GM21529 (cell line): ENCODE results near the gene ADARB1.

ENCODE experiments used
- ATAC-seq: cut with Tn5 transposase; IDR thresholded peaks from one replicate; pipeline ENCODE4 v1.9.1; 2021; ENCODE audit not compliant: unreplicated experiment

Gene ADARB1

GRCh38 chr21:45039317-45040156, 34.8 kb upstream of the ADARB1 start:
- ATAC-seq: no peak

- ATAC-seq: no peak
Measured at GRCh38 chr21:45040157-45040711, 34.1 kb upstream of the ADARB1 start.

GRCh38 chr21:45040739-45041138, 33.6 kb upstream of the ADARB1 start:
- no peak for ATAC-seq

GRCh38 chr21:45041351-45041805, 33.0 kb upstream of the ADARB1 start:
- no peak for ATAC-seq

- no peak for ATAC-seq
Measured at GRCh38 chr21:45041984-45042663, 32.3 kb upstream of the ADARB1 start.

GRCh38 chr21:45042664-45043161, 31.7 kb upstream of the ADARB1 start:
- ATAC-seq: no peak

- no peak for ATAC-seq
Measured at GRCh38 chr21:45043541-45044020, 30.8 kb upstream of the ADARB1 start.

- no peak for ATAC-seq
Measured at GRCh38 chr21:45045481-45045880, 28.9 kb upstream of the ADARB1 start.

- no peak for ATAC-seq
Measured at GRCh38 chr21:45047257-45047656, 27.1 kb upstream of the ADARB1 start.

GRCh38 chr21:45048026-45048698, 26.2 kb upstream of the ADARB1 start:
- ATAC-seq: no peak

GRCh38 chr21:45048968-45049367, 25.4 kb upstream of the ADARB1 start:
- ATAC-seq: no peak

GRCh38 chr21:45049714-45050344, 24.6 kb upstream of the ADARB1 start:
- ATAC-seq: no peak

GRCh38 chr21:45050345-45050796, 24.0 kb upstream of the ADARB1 start:
- no peak for ATAC-seq

- no peak for ATAC-seq
Measured at GRCh38 chr21:45050797-45051489, 23.4 kb upstream of the ADARB1 start.

- ATAC-seq: no peak
Measured at GRCh38 chr21:45051580-45052434, 22.6 kb upstream of the ADARB1 start.

GRCh38 chr21:45052960-45053359, 21.4 kb upstream of the ADARB1 start:
- no peak for ATAC-seq

GRCh38 chr21:45053561-45054226, 20.7 kb upstream of the ADARB1 start:
- ATAC-seq: no peak

GRCh38 chr21:45054227-45054926, 20.0 kb upstream of the ADARB1 start:
- ATAC-seq: no peak
